GM23338 (cell line): ENCODE results near the gene FFAR2. TPM values are rescaled to one million over a fixed set of nuclear protein-coding genes. Genes with fewer than 3 reads are reported as not detected.

ENCODE experiments used
- ATAC-seq: fragments of 200-7000 bp; cut with Tn5 transposase; 3 replicates; pipeline ENCODE4 v1.9.1; 2020
- DNase-seq: peaks from one replicate; pipeline ENCODE4 v3.0.0-alpha.2; 2015; ENCODE audit warnings: low spot score
- H2AFZ ChIP-seq: fragments of 200-600 bp; sonication (generic); 2 replicates; pipeline ENCODE4 v1.8.0; 2016; ENCODE audit warnings: antibody characterized with exemption, mild to moderate bottlenecking, moderate library complexity
- H3F3A ChIP-seq: fragments of 200-600 bp; sonication (generic); replicated peaks from 2 replicates; pipeline ENCODE4 v1.8.0; 2017; ENCODE audit warnings: antibody characterized with exemption, mixed run types, low read depth
- H3K27ac ChIP-seq: fragments of 200-600 bp; sonication (generic); 2 replicates; pipeline ENCODE4 v1.6.1; 2016; ENCODE audit warnings: low read depth
- H3K27me3 ChIP-seq: fragments of 200-600 bp; sonication (generic); 2 replicates; pipeline ENCODE4 v1.8.0; 2016; ENCODE audit warnings: mild to moderate bottlenecking, mixed run types, moderate library complexity; ENCODE audit not compliant: insufficient read depth
- H3K36me3 ChIP-seq: fragments of 200-600 bp; sonication (generic); 2 replicates; pipeline ENCODE4 v1.8.0; 2016; ENCODE audit warnings: mild to moderate bottlenecking; ENCODE audit not compliant: insufficient read depth
- H3K4me1 ChIP-seq: fragments of 200-600 bp; sonication (generic); 2 replicates; pipeline ENCODE4 v1.8.0; 2016; ENCODE audit warnings: mild to moderate bottlenecking, moderate library complexity; ENCODE audit not compliant: insufficient read depth
- H3K4me2 ChIP-seq: fragments of 200-600 bp; sonication (generic); 2 replicates; pipeline ENCODE4 v1.7.1; 2017; ENCODE audit warnings: mixed run types
- H3K4me3 ChIP-seq: fragments of 200-600 bp; sonication (generic); 2 replicates; pipeline ENCODE4 v1.6.1; 2016; ENCODE audit warnings: mixed run types
- H3K79me2 ChIP-seq: fragments of 200-600 bp; sonication (generic); replicated peaks from 2 replicates; pipeline ENCODE4 v1.8.0; 2017; ENCODE audit warnings: mild to moderate bottlenecking; ENCODE audit not compliant: insufficient read depth
- H3K9me2 ChIP-seq: fragments of 200-600 bp; sonication (generic); 2 replicates; pipeline ENCODE4 v1.8.0; 2017; ENCODE audit not compliant: insufficient read depth
- H4K20me1 ChIP-seq: fragments of 200-600 bp; sonication (generic); replicated peaks from 2 replicates; pipeline ENCODE4 v1.8.0; 2017; ENCODE audit warnings: mild to moderate bottlenecking; ENCODE audit not compliant: insufficient read depth
- H3K27ac Mint-ChIP-seq: 2 replicates; pipeline ENCODE4 v1.8.0; 2020; ENCODE audit warnings: inconsistent platforms, mild to moderate bottlenecking, moderate library complexity, mixed read lengths
- H3K27me3 Mint-ChIP-seq: 3 replicates; pipeline ENCODE4 v1.8.0; 2022; ENCODE audit warnings: low read depth, mild to moderate bottlenecking, moderate library complexity, mixed read lengths, inconsistent platforms; ENCODE audit not compliant: insufficient read depth, poor library complexity
- H3K36me3 Mint-ChIP-seq: 3 replicates; pipeline ENCODE4 v1.8.0; 2021; ENCODE audit warnings: low read depth, mild to moderate bottlenecking, inconsistent platforms, moderate library complexity, mixed read lengths
- H3K4me1 Mint-ChIP-seq: 3 replicates; pipeline ENCODE4 v1.8.0; 2020; ENCODE audit warnings: mild to moderate bottlenecking, inconsistent platforms, mixed read lengths
- H3K4me3 Mint-ChIP-seq: 3 replicates; pipeline ENCODE4 v1.8.0; 2021; ENCODE audit warnings: moderate library complexity, mild to moderate bottlenecking, inconsistent platforms, mixed read lengths
- H3K9me3 Mint-ChIP-seq: 3 replicates; pipeline ENCODE4 v1.8.0; 2020; ENCODE audit warnings: moderate library complexity, mild to moderate bottlenecking, inconsistent platforms, mixed read lengths
- CREB1 ChIP-seq: fragments of 250-450 bp; sonication (Bioruptor Pico); IDR thresholded peaks from 2 replicates; pipeline ENCODE4 v1.5.0; 2020; ENCODE audit warnings: low read depth, mild to moderate bottlenecking, moderate library complexity
- CTCF ChIP-seq, 2 experiments: fragments of 200-600 bp in 1 of 2; sonication (generic) in 1 of 2; conservative IDR thresholded peaks; 2 replicates each; pipeline versions ENCODE4 v1.5.1 to v1.6.1; 2016 to 2017; ENCODE audit warnings: antibody characterized with exemption in 2 of 2, low read depth in 2 of 2, mild to moderate bottlenecking in 2 of 2, moderate library complexity in 1 of 2
- ETS1 ChIP-seq: IDR thresholded peaks from 2 replicates; pipeline ENCODE4 v1.6.1; 2016; ENCODE audit warnings: antibody characterized with exemption
- EZH2 ChIP-seq: fragments of 200-600 bp; sonication (generic); IDR thresholded peaks from one replicate; pipeline ENCODE4 v1.8.0; 2017; ENCODE audit warnings: antibody characterized with exemption, mild to moderate bottlenecking, low read depth; ENCODE audit not compliant: unreplicated experiment
- EZH2phosphoT487 ChIP-seq: fragments of 200-600 bp; sonication (generic); IDR thresholded peaks from one replicate; pipeline ENCODE4 v1.8.1; 2018; ENCODE audit warnings: antibody characterized with exemption; ENCODE audit not compliant: unreplicated experiment
- POLR2AphosphoS5 ChIP-seq: IDR thresholded peaks from 2 replicates; pipeline ENCODE4 v1.6.1; 2016; ENCODE audit warnings: antibody characterized with exemption, low read depth
- polyA plus RNA-seq: library from polyadenylated mRNA; unstranded; fragments of >200 nt; fragmentation: Nextera tagmentation; extraction: Ambion mirVana; gene quantifications from 2 replicates; pipeline ENCODE4 v1.2.1, GENCODE V29; 2016
- total RNA-seq: library from RNA; depleted of rRNA; stranded (reverse); fragments of >200 nt; shearing (Covaris generic); gene quantifications from 2 replicates; pipeline ENCODE4 v1.2.3, GENCODE V29; 2014

FFAR2 gene
- total and polyA plus RNA-seq, 2 experiments from 2014 or later: not detected

DNA sequence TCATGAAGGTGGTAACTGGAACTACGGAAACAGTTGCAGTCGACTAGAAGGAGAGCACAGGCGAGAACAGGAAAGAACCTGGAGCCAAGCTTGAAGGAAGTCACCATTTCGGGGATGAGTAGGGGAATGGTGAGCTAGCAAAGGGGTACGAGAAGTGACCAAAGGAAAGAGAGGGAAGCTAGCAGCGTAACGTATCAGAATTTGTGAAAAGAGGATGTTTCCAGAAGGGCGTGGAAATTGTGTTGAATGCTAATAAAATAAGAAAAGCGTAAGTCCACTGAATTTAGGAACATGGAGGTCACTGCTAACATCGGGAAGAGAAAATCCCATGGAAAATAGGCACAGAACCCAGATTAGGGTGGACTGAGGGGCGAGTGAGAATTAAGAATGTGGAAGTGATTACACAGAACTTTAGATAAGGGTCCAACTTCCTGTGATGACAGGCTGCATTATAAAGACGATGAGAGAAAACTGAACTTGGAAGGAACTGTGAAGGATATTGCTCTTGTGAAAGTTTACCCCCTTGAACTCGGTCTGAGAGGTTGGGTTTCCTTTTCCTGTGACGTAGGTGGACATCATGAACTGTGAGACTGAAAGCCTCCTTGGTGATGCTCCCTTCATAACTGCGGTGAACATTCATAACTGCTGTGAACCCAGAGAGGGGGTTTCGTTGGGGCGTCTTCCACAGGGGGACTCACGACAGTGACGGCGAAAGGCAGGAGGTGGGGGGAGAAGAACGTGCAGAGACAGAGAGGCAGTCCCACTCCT lies 2.0 kb upstream of the FFAR2 start (continued):
- TF ChIP-seq EZH2phosphoT487 (no peak), EZH2 (no peak), ETS1 (no peak), POLR2AphosphoS5 (no peak), CREB1 (CRISPR knock-in tag) (no peak)

GRCh38 chr19:35449359-35450043 lies 1.4 kb downstream of the FFAR2 start:
- H3K27ac ChIP-seq: no peak overlapping the region
- no peaks in the 10 kb centered on the region for H3K79me2 ChIP-seq
- Mint-ChIP-seq H3K36me3 (no peaks in the 10 kb centered on the region), H3K4me3 (no peak overlapping the region), H3K27me3 (peaks cover 10% of the 10 kb centered on the region), H3K27ac (no peak overlapping the region), H3K9me3 (no peaks in the 10 kb centered on the region; the same call in 2 of the 3 replicates), H3K4me1 (peaks cover 19% of the 10 kb centered on the region; the same call in 2 of the 3 replicates)
- H3K4me1 ChIP-seq: no peaks in the 10 kb centered on the region; the same call in 1 of the 2 replicates
- H3K27me3 ChIP-seq: no peaks in the 10 kb centered on the region
- no peak for ATAC-seq
- no peaks in the 10 kb centered on the region for H3F3A ChIP-seq
- H4K20me1 ChIP-seq: no peaks in the 10 kb centered on the region
- no peak overlapping the region for H3K4me2 ChIP-seq
- no peaks in the 10 kb centered on the region for H3K36me3 ChIP-seq
- TF ChIP-seq EZH2: no peak
- DNase-seq: no peak
- no peak overlapping the region for H3K4me3 ChIP-seq
- H2AFZ ChIP-seq: peak overlapping the region; percentile 43; the same call in 1 of the 2 replicates
- no peaks in the 10 kb centered on the region for H3K9me2 ChIP-seq

GRCh38 chr19:35451338-35452096 lies 3.5 kb downstream of the FFAR2 start:
- H3K9me3 Mint-ChIP-seq: no peaks in the 10 kb centered on the region; the same call in 2 of the 3 replicates
- Histone ChIP-seq H3K4me1 (no peaks in the 10 kb centered on the region; the same call in 1 of the 2 replicates), H3K9me2 (no peaks in the 10 kb centered on the region), H3F3A (no peaks in the 10 kb centered on the region), H4K20me1 (no peaks in the 10 kb centered on the region), H3K79me2 (no peaks in the 10 kb centered on the region), H3K4me3 (no peak overlapping the region), H3K36me3 (no peaks in the 10 kb centered on the region), H3K27ac (no peak overlapping the region), H3K27me3 (no peaks in the 10 kb centered on the region), H3K4me2 (no peak overlapping the region), H2AFZ (no peak overlapping the region)
- H3K27me3 Mint-ChIP-seq: peaks cover 11% of the 10 kb centered on the region
- no peaks in the 10 kb centered on the region for H3K36me3 Mint-ChIP-seq
- ATAC-seq (no peak), DNase-seq (no peak)
- peaks cover 17% of the 10 kb centered on the region; the same call in 2 of the 3 replicates for H3K4me1 Mint-ChIP-seq
- TF ChIP-seq CTCF (conservative IDR thresholded peaks at IDR 0.05; ENCODE audit: low read depth in 2 of 2): no peak
- no peak overlapping the region for H3K27ac Mint-ChIP-seq
- no peak overlapping the region for H3K4me3 Mint-ChIP-seq
